Measurements from ENCODE around the gene UGT1A10.
A peak's percentile ranks its signal among the peaks of the same experiment; 100 is the strongest.
"Not testable (repeated sequence)": the region's sequence is repeated elsewhere in the genome, so short reads cannot be mapped to it uniquely, and the experiment has no call there.

The UGT1A10 gene

GRCh38 chr2:233692648-233693047 is 56.4 kb downstream of the UGT1A10 start, which contains the start of gene UGT1A6:
Gene UGT1A6, plus strand, starts transcription at chr2:233692890. Its CDS starts 115 bp downstream, at chr2:233693005.
- DNase-seq (ENCODE audit: low spot score) = no peak

GRCh38 chr2:233693963-233694362 is 57.7 kb downstream of the UGT1A10 start:
- DNase-seq (ENCODE audit: low spot score) = no peak

- DNase-seq (ENCODE audit: low spot score) = no peak
These were observed 62.5 kb downstream of the UGT1A10 start for GRCh38 chr2:233698740-233699139.

- no peak for DNase-seq (ENCODE audit: low spot score)
These were observed 63.3 kb downstream of the UGT1A10 start for GRCh38 chr2:233699424-233700027.

GRCh38 chr2:233700028-233700635 is 63.9 kb downstream of the UGT1A10 start:
- no peak for DNase-seq (ENCODE audit: low spot score)

GRCh38 chr2:233700842-233701241 is 64.6 kb downstream of the UGT1A10 start:
- not testable (repeated sequence) for DNase-seq (ENCODE audit: low spot score)

GRCh38 chr2:233702238-233702637 is 66.0 kb downstream of the UGT1A10 start:
- no peak for DNase-seq (ENCODE audit: low spot score)

- DNase-seq (ENCODE audit: low spot score) = no peak
These were observed 69.8 kb downstream of the UGT1A10 start for GRCh38 chr2:233705911-233706506.

- no peak for DNase-seq (ENCODE audit: low spot score)
These were observed 70.5 kb downstream of the UGT1A10 start for GRCh38 chr2:233706720-233707119.

- DNase-seq (ENCODE audit: low spot score) = no peak
These were observed 71.8 kb downstream of the UGT1A10 start for GRCh38 chr2:233707940-233708644.

GRCh38 chr2:233708942-233709341 is 72.7 kb downstream of the UGT1A10 start:
- no peak for DNase-seq (ENCODE audit: low spot score)

GRCh38 chr2:233711312-233712008 is 75.2 kb downstream of the UGT1A10 start:
- DNase-seq (ENCODE audit: low spot score) = peak; percentile 70

GRCh38 chr2:233712611-233713261 is 76.5 kb downstream of the UGT1A10 start, which contains the start of gene UGT1A5:
Gene UGT1A5, plus strand, starts transcription at chr2:233712907. Its CDS starts 85 bp downstream, at chr2:233712992.
- no peak for DNase-seq (ENCODE audit: low spot score)

- DNase-seq (ENCODE audit: low spot score) = no peak
These were observed 77.0 kb downstream of the UGT1A10 start for GRCh38 chr2:233713262-233713615.

GRCh38 chr2:233714121-233714520 is 77.9 kb downstream of the UGT1A10 start:
- DNase-seq (ENCODE audit: low spot score) = no peak

- DNase-seq (ENCODE audit: low spot score) = no peak
These were observed 82.3 kb downstream of the UGT1A10 start, which contains the start of gene UGT1A4 for GRCh38 chr2:233718552-233718951. Gene UGT1A4, plus strand, starts transcription at chr2:233718736. Its CDS starts 85 bp downstream, at chr2:233718821.

GRCh38 chr2:233728723-233729301 is 92.6 kb downstream of the UGT1A10 start, which contains the start of gene UGT1A3:
Gene UGT1A3, plus strand, starts transcription at chr2:233729042. Its CDS starts 85 bp downstream, at chr2:233729127.
- no peak for DNase-seq (ENCODE audit: low spot score)

- not testable (repeated sequence) for DNase-seq (ENCODE audit: low spot score)
These were observed 100.8 kb downstream of the UGT1A10 start for GRCh38 chr2:233736868-233737653.

GRCh38 chr2:233740870-233741269 is 104.6 kb downstream of the UGT1A10 start:
- no peak for DNase-seq (ENCODE audit: low spot score)

Data from activated CD4-positive, alpha-beta T cell treated with anti-CD3 and anti-CD28 coated beads, Interleukin-2, Interleukin-4, amounts not matched to agents 100 ng/mL and 50 ng/mL, durations not matched to agents 16 hours and 8 hours (primary cell).